Testis (tissue), 2 donors: Measurements from ENCODE around the gene SEZ6L2.

Experiments
- POLR2A ChIP-seq: fragments of 450-650 bp; IDR thresholded peaks from one replicate; pipeline ENCODE4 v1.6.1; 2017; ENCODE audit warnings: antibody characterized with exemption, mild to moderate bottlenecking, moderate library complexity
- TF ChIP-seq, protein P1 (sequence below), 3 experiments: fragments of 450-650 bp in 2 of 3; fragments of 200-600 bp in 1 of 3; sonication (generic) in 1 of 3; IDR thresholded peaks; one replicate each; pipeline ENCODE4 v1.5.1; 2016 to 2019; ENCODE audit warnings: antibody characterized with exemption in 3 of 3, mild to moderate bottlenecking in 2 of 3, moderate library complexity in 1 of 3

DNA sequence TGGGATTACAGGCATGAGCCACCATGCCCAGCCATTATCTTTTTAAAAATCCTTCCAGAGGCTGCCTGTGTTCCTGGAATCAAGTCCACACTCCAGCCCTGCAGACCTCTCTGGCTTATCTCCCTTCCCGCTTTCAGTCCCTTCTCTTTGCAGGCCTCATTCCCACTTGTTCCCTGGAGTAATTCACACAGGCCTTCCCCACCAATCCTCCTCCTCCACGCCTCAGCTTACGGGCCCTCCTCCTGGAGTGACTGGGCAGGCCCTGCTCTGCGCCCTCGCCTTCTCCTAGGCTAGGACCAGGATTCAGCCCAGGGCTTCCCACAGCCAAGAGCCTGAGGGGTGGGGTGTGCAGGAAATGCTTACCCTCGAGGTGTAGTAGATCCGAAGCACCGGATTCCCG lies 39.1 kb downstream of the SEZ6L2 start:
- TF ChIP-seq, protein P1, sequence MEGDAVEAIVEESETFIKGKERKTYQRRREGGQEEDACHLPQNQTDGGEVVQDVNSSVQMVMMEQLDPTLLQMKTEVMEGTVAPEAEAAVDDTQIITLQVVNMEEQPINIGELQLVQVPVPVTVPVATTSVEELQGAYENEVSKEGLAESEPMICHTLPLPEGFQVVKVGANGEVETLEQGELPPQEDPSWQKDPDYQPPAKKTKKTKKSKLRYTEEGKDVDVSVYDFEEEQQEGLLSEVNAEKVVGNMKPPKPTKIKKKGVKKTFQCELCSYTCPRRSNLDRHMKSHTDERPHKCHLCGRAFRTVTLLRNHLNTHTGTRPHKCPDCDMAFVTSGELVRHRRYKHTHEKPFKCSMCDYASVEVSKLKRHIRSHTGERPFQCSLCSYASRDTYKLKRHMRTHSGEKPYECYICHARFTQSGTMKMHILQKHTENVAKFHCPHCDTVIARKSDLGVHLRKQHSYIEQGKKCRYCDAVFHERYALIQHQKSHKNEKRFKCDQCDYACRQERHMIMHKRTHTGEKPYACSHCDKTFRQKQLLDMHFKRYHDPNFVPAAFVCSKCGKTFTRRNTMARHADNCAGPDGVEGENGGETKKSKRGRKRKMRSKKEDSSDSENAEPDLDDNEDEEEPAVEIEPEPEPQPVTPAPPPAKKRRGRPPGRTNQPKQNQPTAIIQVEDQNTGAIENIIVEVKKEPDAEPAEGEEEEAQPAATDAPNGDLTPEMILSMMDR (IDR thresholded peaks at IDR 0.05) = no peak
- TF ChIP-seq POLR2A = no peak
